Keratinocyte (primary cell): ENCODE measurements around the gene FAM83G. TPM values are rescaled to one million over a fixed set of nuclear protein-coding genes. Genes with fewer than 3 reads are reported as not detected.
"Not testable (repeated sequence)": the region's sequence is repeated elsewhere in the genome, so short reads cannot be mapped to it uniquely, and the experiment has no call there.

Source experiments
- DNase-seq: peaks from one replicate; pipeline ENCODE4 v3.0.0-alpha.2; 2011; ENCODE audit warnings: low read depth, missing footprints, low spot score
- FAIRE-seq: peaks from 2 replicates; lab custom pipeline; 2011; peaks lifted over from hg19 to GRCh38; lab: Jason Lieb, UNC
- H2AFZ ChIP-seq: 2 replicates; pipeline ENCODE4 v1.6.0; 2012; ENCODE audit warnings: low read length, control low read depth, inconsistent platforms; ENCODE audit not compliant: control insufficient read depth
- H3K27ac ChIP-seq: 2 replicates; pipeline ENCODE4 v1.5.1; 2011; ENCODE audit warnings: low read length; ENCODE audit not compliant: control insufficient read depth, insufficient read depth
- H3K27me3 ChIP-seq: 3 replicates; pipeline ENCODE4 v1.6.0; 2011; ENCODE audit warnings: low read length; ENCODE audit not compliant: control insufficient read depth, insufficient read depth; ENCODE audit errors: extremely low read depth
- H3K36me3 ChIP-seq, 2 experiments: 2 replicates in 1 of 2; 3 replicates in 1 of 2; pipeline ENCODE4 v1.5.1; 2011; ENCODE audit warnings: low read length in 2 of 2, mild to moderate bottlenecking in 1 of 2; ENCODE audit not compliant: control insufficient read depth in 2 of 2, insufficient read depth in 2 of 2; ENCODE audit errors: extremely low read depth in 1 of 2
- H3K4me1 ChIP-seq: 3 replicates; pipeline ENCODE4 v1.5.1; 2011; ENCODE audit warnings: low read length; ENCODE audit not compliant: control insufficient read depth, insufficient read depth; ENCODE audit errors: extremely low read depth
- H3K4me2 ChIP-seq: 3 replicates; pipeline ENCODE4 v1.6.0; 2011; ENCODE audit warnings: low read depth, low read length; ENCODE audit not compliant: control insufficient read depth, insufficient read depth; ENCODE audit errors: extremely low read depth
- H3K4me3 ChIP-seq, 3 experiments: fragments of 200-600 bp in 1 of 3; sonication (generic) in 1 of 3; 2 replicates in 2 of 3; 3 replicates in 1 of 3; pipeline ENCODE4 v1.5.1; 2011 to 2016; ENCODE audit warnings: low read length in 3 of 3, mild to moderate bottlenecking in 3 of 3, control low read depth in 2 of 3, inconsistent platforms in 1 of 3, low read depth in 1 of 3, mixed read lengths in 1 of 3, mixed run types in 1 of 3, moderate library complexity in 1 of 3; ENCODE audit not compliant: control insufficient read depth in 2 of 3, insufficient read depth in 2 of 3; ENCODE audit errors: extremely low read depth in 1 of 3
- H3K79me2 ChIP-seq: 2 replicates; pipeline ENCODE4 v1.6.0; 2012; ENCODE audit warnings: low read length; ENCODE audit not compliant: control insufficient read depth, insufficient read depth
- H3K9ac ChIP-seq: 3 replicates; pipeline ENCODE4 v1.6.0; 2011; ENCODE audit warnings: low read length; ENCODE audit not compliant: control insufficient read depth, insufficient read depth; ENCODE audit errors: extremely low read depth
- H3K9me1 ChIP-seq: 3 replicates; pipeline ENCODE4 v1.6.0; 2011; ENCODE audit warnings: low read length; ENCODE audit not compliant: control insufficient read depth, insufficient read depth; ENCODE audit errors: extremely low read depth
- H3K9me3 ChIP-seq: 2 replicates; pipeline ENCODE4 v1.5.1; 2012; ENCODE audit warnings: low read depth, low read length; ENCODE audit not compliant: control insufficient read depth
- H4K20me1 ChIP-seq: 3 replicates; pipeline ENCODE4 v1.6.0; 2011; ENCODE audit warnings: low read length; ENCODE audit not compliant: control insufficient read depth, insufficient read depth; ENCODE audit errors: extremely low read depth
- CTCF ChIP-seq, 3 experiments: IDR thresholded peaks in 1 of 3; conservative IDR thresholded peaks in 1 of 3; optimal IDR thresholded peaks in 1 of 3; 2 replicates in 2 of 3; 3 replicates in 1 of 3; pipeline versions ENCODE3 to v1.5.1; 2011; ENCODE audit warnings: low read length in 3 of 3, mild to moderate bottlenecking in 3 of 3, moderate library complexity in 2 of 3, control low read depth in 1 of 3, inconsistent platforms in 1 of 3; ENCODE audit not compliant: insufficient read depth in 2 of 3; ENCODE audit errors: extremely low read depth in 1 of 3
- EZH2 ChIP-seq: IDR thresholded peaks from one replicate; pipeline ENCODE4 v1.6.1; 2012; ENCODE audit warnings: inconsistent platforms, mild to moderate bottlenecking, low read length, moderate library complexity
- dilution Hi-C: fragments of 300-500 bp; cut with MboI; formaldehyde crosslinking; loops from one replicate; pipeline ENCODE4 v1.7.0; 2020; ENCODE audit warnings: low sequenced_read_pairs; ENCODE audit not compliant: extremely low pct_ligation_motif_present
- polyA plus RNA-seq, 5 experiments: library from polyadenylated mRNA; depleted of rRNA in 3 of 5; stranded (reverse) in 3 of 5; stranded (forward) in 1 of 5; unstranded in 1 of 5; fragments of >200 nt; gene quantifications; 1 replicate in 1 of 5; 2 replicates in 3 of 5; 3 replicates in 1 of 5; pipeline versions ENCODE4 v1.2.1 to v1.2.3, GENCODE V29; 2011 to 2012; ENCODE audit warnings: missing spikeins in 2 of 5, low read depth in 1 of 5, low replicate concordance in 1 of 5

FAM83G gene
- polyA plus RNA-seq, 1 donor (not counting 4 experiments of a cell fraction or from before 2014, with no cell fraction given), result 23.2 TPM

- no peaks in the 10 kb centered on the region for H3K36me3 ChIP-seq
- FAIRE-seq (no peak), DNase-seq (no peak)
- H3K9me3 ChIP-seq, result no peaks in the 10 kb centered on the region
- no peaks in the 10 kb centered on the region for H3K79me2 ChIP-seq
- dilution Hi-C loops, result no loop called here
- no peaks in the 10 kb centered on the region for H3K9me1 ChIP-seq
- H3K4me2 ChIP-seq, result no peak overlapping the region
- H3K4me1 ChIP-seq, result peaks cover 9% of the 10 kb centered on the region
- no peak overlapping the region for H3K9ac ChIP-seq
- TF ChIP-seq CTCF (optimal IDR thresholded peaks at IDR 0.05 in 1 of 3, IDR thresholded peaks at IDR 0.05 in 1 of 3, conservative IDR thresholded peaks at IDR 0.05 in 1 of 3; ENCODE audit: extremely low read depth in 1 of 3, insufficient read depth in 2 of 3, low read length in 3 of 3) (no peak), EZH2 (no peak)
- H3K4me3 ChIP-seq, result no peak overlapping the region
- no peak overlapping the region for H3K27ac ChIP-seq
- no peaks in the 10 kb centered on the region for H3K27me3 ChIP-seq
- no peaks in the 10 kb centered on the region for H4K20me1 ChIP-seq
- no peak overlapping the region for H2AFZ ChIP-seq
These were observed 17.1 kb upstream of the FAM83G start for GRCh38 chr17:19021622-19022083.

GRCh38 chr17:19021011-19021621, 16.6 kb upstream of the FAM83G start:
- H3K9me3 ChIP-seq, H3K27me3 ChIP-seq, H2AFZ ChIP-seq, H3K27ac ChIP-seq, DNase-seq, H3K9ac ChIP-seq, H3K4me3 ChIP-seq, H3K9me1 ChIP-seq, H3K36me3 ChIP-seq, H3K79me2 ChIP-seq, H4K20me1 ChIP-seq, dilution Hi-C loops, H3K4me2 ChIP-seq, FAIRE-seq: not testable (repeated sequence)
- H3K4me1 ChIP-seq, result peaks cover 14% of the 10 kb centered on the region

GRCh38 chr17:19020016-19020415, 15.5 kb upstream of the FAM83G start:
- H2AFZ ChIP-seq, result no peak overlapping the region
- peaks cover 24% of the 10 kb centered on the region for H3K4me1 ChIP-seq
- no peaks in the 10 kb centered on the region for H3K79me2 ChIP-seq
- no peaks in the 10 kb centered on the region for H3K9me3 ChIP-seq
- no peak overlapping the region for H3K4me3 ChIP-seq
- H3K4me2 ChIP-seq, result no peak overlapping the region
- dilution Hi-C loops, result no loop called here
- H3K9ac ChIP-seq, result no peak overlapping the region
- H3K9me1 ChIP-seq, result no peaks in the 10 kb centered on the region
- FAIRE-seq (no peak), DNase-seq (no peak)
- TF ChIP-seq EZH2, result no peak
- no peak for TF ChIP-seq CTCF (optimal IDR thresholded peaks at IDR 0.05 in 1 of 3, IDR thresholded peaks at IDR 0.05 in 1 of 3, conservative IDR thresholded peaks at IDR 0.05 in 1 of 3; ENCODE audit: extremely low read depth in 1 of 3, insufficient read depth in 2 of 3, low read length in 3 of 3)
- no peak overlapping the region for H3K27ac ChIP-seq
- H3K36me3 ChIP-seq, result no peaks in the 10 kb centered on the region
- H4K20me1 ChIP-seq, result no peaks in the 10 kb centered on the region
- no peaks in the 10 kb centered on the region for H3K27me3 ChIP-seq
